Epithelial cell of prostate (primary cell): Measurements from ENCODE around the gene LIN7B.
"Not testable (repeated sequence)": the region's sequence is repeated elsewhere in the genome, so short reads cannot be mapped to it uniquely, and the experiment has no call there.

Experiments
- DNase-seq: peaks from one replicate; pipeline ENCODE4 v3.0.0-alpha.2; 2011; ENCODE audit warnings: low read depth, low spot score
- H3K27ac ChIP-seq: fragments of 450-650 bp; 2 replicates; pipeline ENCODE4 v1.5.1; 2017; ENCODE audit warnings: mild to moderate bottlenecking

LIN7B gene

GRCh38 chr19:49117677-49118564 is 3.8 kb downstream of the LIN7B start:
- peak overlapping the region; percentile 65 for H3K27ac ChIP-seq
- no peak for DNase-seq

GRCh38 chr19:49118565-49119410 is 4.6 kb downstream of the LIN7B start, which contains the start of gene C19orf73:
C19orf73 (minus strand) TSS chr19:49119143; CDS start chr19:49119022, 121 bp downstream.
- H3K27ac ChIP-seq, result peak within 1 kb of the TSS; percentile 65
- peak; percentile 64 for DNase-seq

GRCh38 chr19:49119411-49120324 is 5.5 kb downstream of the LIN7B start, which contains the start of gene PPFIA3:
PPFIA3 (plus strand) TSS chr19:49119544; CDS start chr19:49127874, 8,330 bp downstream.
- peak within 1 kb of the TSS; percentile 65 for H3K27ac ChIP-seq
- no peak for DNase-seq

GRCh38 chr19:49120325-49120683 is 6.1 kb downstream of the LIN7B start:
- no peak overlapping the region for H3K27ac ChIP-seq
- DNase-seq, result no peak

- no peak for DNase-seq
- H3K27ac ChIP-seq, result no peak overlapping the region
Measured at GRCh38 chr19:49120868-49121267, 6.7 kb downstream of the LIN7B start.

- not testable (repeated sequence) for H3K27ac ChIP-seq
Measured at GRCh38 chr19:49121841-49122240, 7.7 kb downstream of the LIN7B start.

GRCh38 chr19:49123285-49123684 is 9.1 kb downstream of the LIN7B start:
- not testable (repeated sequence) for H3K27ac ChIP-seq, DNase-seq

More at GRCh38 chr19:49121841-49122240, 7.7 kb downstream of the LIN7B start:
- DNase-seq, result not testable (repeated sequence)

GRCh38 chr19:49125025-49125731 is 11.0 kb downstream of the LIN7B start:
- no peak for DNase-seq
- H3K27ac ChIP-seq, result no peak overlapping the region

GRCh38 chr19:49126575-49126974 is 12.4 kb downstream of the LIN7B start:
- H3K27ac ChIP-seq, result no peak overlapping the region
- DNase-seq, result no peak

GRCh38 chr19:49127225-49127624 is 13.1 kb downstream of the LIN7B start:
- not testable (repeated sequence) for H3K27ac ChIP-seq, DNase-seq

- peak; percentile 80 for DNase-seq
- H3K27ac ChIP-seq, result no peak overlapping the region
Measured at GRCh38 chr19:49127674-49128544, 13.7 kb downstream of the LIN7B start.

- no peak overlapping the region for H3K27ac ChIP-seq
- no peak for DNase-seq
Measured at GRCh38 chr19:49128545-49129237, 14.5 kb downstream of the LIN7B start.

GRCh38 chr19:49129238-49129583 is 15.0 kb downstream of the LIN7B start:
- no peak for DNase-seq
- H3K27ac ChIP-seq, result no peak overlapping the region

GRCh38 chr19:49130325-49130724 is 16.2 kb downstream of the LIN7B start:
- no peak for DNase-seq
- H3K27ac ChIP-seq, result no peak overlapping the region

GRCh38 chr19:49132974-49133609 is 18.9 kb downstream of the LIN7B start:
- DNase-seq, result no peak
- H3K27ac ChIP-seq, result no peak overlapping the region

- DNase-seq, result no peak
- H3K27ac ChIP-seq, result no peak overlapping the region
Measured at GRCh38 chr19:49133621-49134454, 19.7 kb downstream of the LIN7B start.
